Sigmoid colon (tissue), 7 donors: ENCODE results near the gene MTAP. TPM values are rescaled to one million over a fixed set of nuclear protein-coding genes. Genes with fewer than 3 reads are reported as not detected.

ENCODE experiments used
- DNase-seq: peaks from one replicate; pipeline ENCODE4 v3.0.0-alpha.2; 2019
- H3K27ac ChIP-seq, 4 donors: fragments of 200-600 bp; sonication (generic); one replicate each; pipeline ENCODE4 v1.5.1; 2016 to 2019; ENCODE audit warnings: mild to moderate bottlenecking in 1 of 4
- H3K27me3 ChIP-seq, 3 donors: fragments of 200-600 bp; sonication (generic); one replicate each; pipeline ENCODE4 v1.5.1; 2019; ENCODE audit warnings: mild to moderate bottlenecking in 1 of 3
- H3K36me3 ChIP-seq, 4 donors: fragments of 200-600 bp; sonication (generic); one replicate each; pipeline ENCODE4 v1.5.1; 2016 to 2019
- H3K4me1 ChIP-seq, 4 donors: fragments of 200-600 bp; sonication (generic); one replicate each; pipeline ENCODE4 v1.5.1; 2017 to 2019
- H3K4me3 ChIP-seq, 4 donors: fragments of 200-600 bp; sonication (generic); one replicate each; pipeline ENCODE4 v1.5.1; 2017 to 2019; ENCODE audit warnings: mild to moderate bottlenecking in 2 of 4, moderate library complexity in 1 of 4
- H3K9me3 ChIP-seq, 4 donors: fragments of 200-600 bp in 3 of 4; sonication (generic) in 3 of 4; one replicate each; pipeline versions ENCODE4 v1.5.1 to v1.6.1; 2013 to 2019
- CTCF ChIP-seq, 4 experiments: fragments of 450-650 bp in 3 of 4; fragments of 200-600 bp in 1 of 4; IDR thresholded peaks; one replicate each; pipeline ENCODE4 v1.5.1; 2016 to 2019; ENCODE audit warnings: antibody characterized with exemption in 4 of 4, mild to moderate bottlenecking in 3 of 4, moderate library complexity in 2 of 4
- EP300 ChIP-seq, 4 donors: sonication (generic); formaldehyde crosslinking; IDR thresholded peaks; one replicate each; pipeline ENCODE4 v1.6.1; 2017; ENCODE audit warnings: antibody characterized with exemption in 4 of 4
- POLR2A ChIP-seq, 2 donors: fragments of 450-650 bp; IDR thresholded peaks; one replicate each; pipeline ENCODE4 v1.6.1; 2016; ENCODE audit warnings: antibody characterized with exemption in 2 of 2, mild to moderate bottlenecking in 2 of 2, moderate library complexity in 2 of 2
- POLR2AphosphoS5 ChIP-seq, 4 donors: sonication (generic); formaldehyde crosslinking; IDR thresholded peaks; one replicate each; pipeline ENCODE4 v1.6.1; 2017; ENCODE audit warnings: antibody characterized with exemption in 4 of 4
- WGBS, 2 donors: extraction: QIAGEN DNeasy Blood & Tissue Kit; methylation state at CpG; one replicate each; pipeline ENCODE4 v1.1.7; 2013; 5-methylcytosine and 5-hydroxymethylcytosine counted together
- intact Hi-C: fragments of 100-400 bp; cut with DNase I; formaldehyde crosslinking; loops from one replicate; pipeline ENCODE4 v1.15.1; 2023
- polyA plus RNA-seq, 3 donors: library from polyadenylated mRNA; stranded (reverse); fragments of 200-250 nt; gene quantifications; one replicate each; pipeline ENCODE4 v1.2.3, GENCODE V29; 2013
- total RNA-seq, 4 donors: library from RNA; depleted of rRNA; stranded (reverse); fragments of >200 nt; gene quantifications; one replicate each; pipeline ENCODE4 v1.1.0, GENCODE V29; 2016
- donor health status: healthy with polysubstance abuse.
- donor health status: Bipolar disorder and iron deficiency.
- donor health status: healthy.

MTAP gene
- total and polyA plus RNA-seq, 7 donors: 7.6 to 28.5 (median 19.9) TPM

GRCh38 chr9:21902136-21902535 lies 99.7 kb downstream of the MTAP start:
- Histone ChIP-seq H3K4me1 (no peaks in the 10 kb centered on the region), H3K36me3 (no peaks in the 10 kb centered on the region), H3K27ac (no peak overlapping the region), H3K9me3 (peaks cover 5 to 11% (median 8%) of the 10 kb centered on the region in 4 donors), H3K4me3 (no peak overlapping the region), H3K27me3 (no peaks in the 10 kb centered on the region)
- no peak for DNase-seq
- 64 to 92% methylated on average over 1 of the region's 1 CpG for WGBS, 2 donors
- no peak for TF ChIP-seq CTCF (IDR thresholded peaks at IDR 0.05)
- TF ChIP-seq POLR2AphosphoS5 (IDR thresholded peaks at IDR 0.05): no peak
- no peak for TF ChIP-seq POLR2A (IDR thresholded peaks at IDR 0.05)
- no peak for TF ChIP-seq EP300 (IDR thresholded peaks at IDR 0.05)
- intact Hi-C loops: loop anchor here (5.0 kb wide), 1 partner anchor 150 kb away; no protein-coding TSS in a partner anchor

GRCh38 chr9:21903380-21903965 lies 101.0 kb downstream of the MTAP start:
- Histone ChIP-seq H3K27me3 (no peaks in the 10 kb centered on the region), H3K4me1 (no peaks in the 10 kb centered on the region), H3K36me3 (no peaks in the 10 kb centered on the region), H3K9me3 (peaks cover 5 to 16% (median 8%) of the 10 kb centered on the region in 4 donors), H3K27ac (no peak overlapping the region), H3K4me3 (no peak overlapping the region)
- TF ChIP-seq POLR2A (IDR thresholded peaks at IDR 0.05): no peak
- TF ChIP-seq CTCF (IDR thresholded peaks at IDR 0.05): no peak
- no peak for TF ChIP-seq EP300 (IDR thresholded peaks at IDR 0.05)
- no peak for TF ChIP-seq POLR2AphosphoS5 (IDR thresholded peaks at IDR 0.05)
- no peak for DNase-seq
- intact Hi-C loops: loop anchor here (5.0 kb wide), 1 partner anchor 149 kb away; no protein-coding TSS in a partner anchor
- 96 to 99% methylated on average over 7 of the region's 7 CpGs for WGBS, 2 donors

GRCh38 chr9:21904371-21904770 lies 101.9 kb downstream of the MTAP start:
- Histone ChIP-seq H3K27ac (no peak overlapping the region), H3K9me3 (peaks cover 5 to 18% (median 10%) of the 10 kb centered on the region in 4 donors), H3K36me3 (peaks cover 0 to 1% (median 0%) of the 10 kb centered on the region in 4 donors), H3K27me3 (no peaks in the 10 kb centered on the region), H3K4me3 (no peak overlapping the region), H3K4me1 (no peaks in the 10 kb centered on the region)
- TF ChIP-seq EP300 (IDR thresholded peaks at IDR 0.05): no peak
- no peak for TF ChIP-seq CTCF (IDR thresholded peaks at IDR 0.05)
- no peak for TF ChIP-seq POLR2A (IDR thresholded peaks at IDR 0.05)
- TF ChIP-seq POLR2AphosphoS5 (IDR thresholded peaks at IDR 0.05): no peak
- no peak for DNase-seq
- 92 to 94% methylated on average over 4 of the region's 4 CpGs for WGBS, 2 donors
- intact Hi-C loops: loop anchor here (5.0 kb wide), 1 partner anchor 148 kb away; no protein-coding TSS in a partner anchor

GRCh38 chr9:21904776-21905175 lies 102.3 kb downstream of the MTAP start:
- TF ChIP-seq POLR2A (IDR thresholded peaks at IDR 0.05) (no peak), CTCF (IDR thresholded peaks at IDR 0.05) (no peak), EP300 (IDR thresholded peaks at IDR 0.05) (no peak), POLR2AphosphoS5 (IDR thresholded peaks at IDR 0.05) (no peak)
- H3K9me3 ChIP-seq: peaks cover under 1 to 15% (median 10%) of the 10 kb centered on the region in 4 donors
- intact Hi-C loops: loop anchor here (5.0 kb wide), 1 partner anchor 148 kb away; no protein-coding TSS in a partner anchor
- 92 to 96% methylated on average over 3 of the region's 3 CpGs for WGBS, 2 donors
- H3K4me1 ChIP-seq: no peaks in the 10 kb centered on the region
- H3K27ac ChIP-seq: no peak overlapping the region
- H3K4me3 ChIP-seq: no peak overlapping the region
- no peaks in the 10 kb centered on the region for H3K27me3 ChIP-seq
- H3K36me3 ChIP-seq: peaks cover 0 to 5% (median 0%) of the 10 kb centered on the region in 4 donors
- DNase-seq: no peak
